ENCODE results near the gene SEMA6B. TPM values are rescaled to one million over a fixed set of nuclear protein-coding genes. Genes with fewer than 3 reads are reported as not detected.
A peak's percentile ranks its signal among the peaks of the same experiment; 100 is the strongest.

SEMA6B gene
- total RNA-seq, 6 donors from 2014 or later, result 3.4 to 33.1 (median 7.6) TPM

DNA sequence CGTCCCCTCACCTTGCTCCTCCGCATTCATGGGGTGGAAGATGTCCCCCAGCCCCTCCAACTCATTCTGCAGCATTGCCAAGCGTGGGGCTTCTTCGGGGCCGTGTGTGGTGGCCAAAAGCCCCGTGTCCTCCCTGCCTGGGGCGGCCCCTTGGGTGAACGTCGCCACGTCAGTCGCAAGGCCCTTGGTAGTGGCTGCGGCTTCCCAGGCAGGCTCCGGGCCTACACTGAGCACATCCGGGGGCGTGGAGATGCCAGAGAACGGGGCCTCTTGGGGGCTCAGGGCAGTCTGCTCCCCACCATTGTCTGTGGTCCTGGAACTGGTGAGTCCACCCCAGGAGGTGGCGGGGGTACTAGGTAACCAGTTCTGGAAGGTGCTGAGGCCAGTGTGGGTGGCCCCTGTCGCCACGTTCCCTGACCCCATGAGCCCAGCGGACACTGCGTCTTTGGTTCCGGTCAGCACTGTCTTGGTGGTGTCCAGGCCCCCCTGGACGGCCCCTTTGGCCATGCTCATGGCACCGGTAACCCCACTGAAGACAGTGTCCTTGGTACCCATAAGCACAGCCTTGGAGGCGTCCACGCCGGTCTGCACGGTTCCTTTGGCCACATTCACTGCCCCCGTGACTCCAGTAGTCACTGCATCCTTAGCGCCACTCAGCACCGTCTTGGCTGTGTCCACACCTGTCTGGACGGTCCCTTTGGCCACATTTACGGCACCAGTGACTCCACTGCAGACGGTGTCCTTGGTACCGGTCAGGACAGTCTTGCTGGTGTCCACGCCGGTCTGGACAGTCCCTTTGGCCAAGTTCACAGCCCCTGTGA is 48.8 kb downstream of the SEMA6B start:
- 88 to 91% methylated on average over 20 to 32 of the region's 37 CpGs for WGBS, 2 donors
- H3K9me3 ChIP-seq, result no peaks in the 10 kb centered on the region
- H3K36me3 ChIP-seq, result peaks cover 0 to 6% (median 2%) of the 10 kb centered on the region in 4 donors
- no peak overlapping the region for H3K4me3 ChIP-seq
- no peaks in the 10 kb centered on the region for H3K27me3 ChIP-seq
- TF ChIP-seq POLR2AphosphoS5 (IDR thresholded peaks at IDR 0.05), result no peak
- TF ChIP-seq EP300 (IDR thresholded peaks at IDR 0.05), result no peak
- TF ChIP-seq, protein P1, sequence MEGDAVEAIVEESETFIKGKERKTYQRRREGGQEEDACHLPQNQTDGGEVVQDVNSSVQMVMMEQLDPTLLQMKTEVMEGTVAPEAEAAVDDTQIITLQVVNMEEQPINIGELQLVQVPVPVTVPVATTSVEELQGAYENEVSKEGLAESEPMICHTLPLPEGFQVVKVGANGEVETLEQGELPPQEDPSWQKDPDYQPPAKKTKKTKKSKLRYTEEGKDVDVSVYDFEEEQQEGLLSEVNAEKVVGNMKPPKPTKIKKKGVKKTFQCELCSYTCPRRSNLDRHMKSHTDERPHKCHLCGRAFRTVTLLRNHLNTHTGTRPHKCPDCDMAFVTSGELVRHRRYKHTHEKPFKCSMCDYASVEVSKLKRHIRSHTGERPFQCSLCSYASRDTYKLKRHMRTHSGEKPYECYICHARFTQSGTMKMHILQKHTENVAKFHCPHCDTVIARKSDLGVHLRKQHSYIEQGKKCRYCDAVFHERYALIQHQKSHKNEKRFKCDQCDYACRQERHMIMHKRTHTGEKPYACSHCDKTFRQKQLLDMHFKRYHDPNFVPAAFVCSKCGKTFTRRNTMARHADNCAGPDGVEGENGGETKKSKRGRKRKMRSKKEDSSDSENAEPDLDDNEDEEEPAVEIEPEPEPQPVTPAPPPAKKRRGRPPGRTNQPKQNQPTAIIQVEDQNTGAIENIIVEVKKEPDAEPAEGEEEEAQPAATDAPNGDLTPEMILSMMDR (IDR thresholded peaks at IDR 0.05), result no peak
- TF ChIP-seq POLR2A (IDR thresholded peaks at IDR 0.05), result no peak
- DNase-seq (peak in 1 of 2 donors; percentile 69), ATAC-seq (ENCODE audit: low FRiP score in 2 of 2) (peak; percentile 15 to 17)
- H3K4me1 ChIP-seq, result no peaks in the 10 kb centered on the region
- H3K27ac ChIP-seq, result no peak overlapping the region

DNA sequence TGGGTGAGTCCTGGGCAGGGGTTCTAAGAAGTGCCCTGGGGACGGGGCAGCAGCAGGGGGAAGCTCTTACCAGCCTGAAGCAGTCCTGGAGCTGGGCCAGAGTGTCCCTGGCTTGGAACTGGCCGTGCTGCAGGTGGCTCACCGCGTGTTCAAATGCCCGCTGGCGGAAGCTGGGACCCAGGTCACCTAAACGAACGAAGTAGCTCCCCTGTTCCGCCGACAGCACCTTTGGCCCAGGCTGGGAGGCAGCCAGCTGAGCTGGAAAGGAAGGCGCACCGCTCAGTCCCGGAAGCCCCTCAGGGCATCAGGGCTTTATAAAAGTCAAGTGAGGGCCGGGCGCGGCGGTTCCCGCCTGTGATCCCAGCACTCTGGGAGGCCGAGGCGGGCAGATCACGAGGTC is 50.8 kb downstream of the SEMA6B start:
- Histone ChIP-seq H3K4me3 (no peak overlapping the region), H3K4me1 (no peaks in the 10 kb centered on the region), H3K9me3 (no peaks in the 10 kb centered on the region), H3K27me3 (no peaks in the 10 kb centered on the region), H3K27ac (no peak overlapping the region), H3K36me3 (peaks cover 0 to 26% (median 9%) of the 10 kb centered on the region in 4 donors)
- TF ChIP-seq, protein P1 (IDR thresholded peaks at IDR 0.05), result no peak
- no peak for TF ChIP-seq POLR2AphosphoS5 (IDR thresholded peaks at IDR 0.05)
- TF ChIP-seq POLR2A (IDR thresholded peaks at IDR 0.05), result no peak
- TF ChIP-seq EP300 (IDR thresholded peaks at IDR 0.05), result no peak
- DNase-seq, result peak in 1 of 2 donors; percentile 66
- ATAC-seq (ENCODE audit: low FRiP score in 2 of 2), result no peak
- whole genome bisulfite sequencing, 2 donors, result 91 to 92% methylated on average over 6 to 14 of the region's 21 CpGs

DNA sequence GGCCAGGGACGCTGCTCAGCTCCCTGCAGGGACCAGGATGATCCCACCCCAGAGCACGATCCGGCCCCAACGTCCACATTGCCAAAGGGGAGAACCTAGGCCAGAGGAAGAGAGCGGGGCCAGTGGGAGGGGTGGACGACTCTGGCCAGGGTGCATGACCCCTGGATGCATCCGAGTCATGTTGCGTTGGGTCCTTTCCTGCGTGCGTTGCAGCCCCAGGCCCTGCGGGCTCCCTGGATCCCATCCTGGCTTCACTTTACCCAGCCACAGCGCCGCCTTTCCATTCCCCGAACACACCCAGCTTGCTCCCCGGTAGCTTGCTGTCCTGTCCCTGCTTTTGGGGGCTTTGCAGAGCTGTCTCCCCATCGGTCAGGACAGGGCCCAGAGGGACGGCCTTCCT is 51.7 kb downstream of the SEMA6B start:
- no peaks in the 10 kb centered on the region for H3K9me3 ChIP-seq
- no peak overlapping the region for H3K4me3 ChIP-seq
- WGBS, 2 donors, result 76 to 88% methylated on average over 16 to 17 of the region's 17 CpGs
- H3K36me3 ChIP-seq, result peaks cover under 1 to 35% (median 17%) of the 10 kb centered on the region in 4 donors
- no peak for DNase-seq
- ATAC-seq (ENCODE audit: low FRiP score in 2 of 2), result no peak
- H3K4me1 ChIP-seq, result no peaks in the 10 kb centered on the region
- H3K27me3 ChIP-seq, result no peaks in the 10 kb centered on the region
- TF ChIP-seq POLR2A (IDR thresholded peaks at IDR 0.05), result no peak
- no peak for TF ChIP-seq EP300 (IDR thresholded peaks at IDR 0.05)
- H3K27ac ChIP-seq, result no peak overlapping the region

DNA sequence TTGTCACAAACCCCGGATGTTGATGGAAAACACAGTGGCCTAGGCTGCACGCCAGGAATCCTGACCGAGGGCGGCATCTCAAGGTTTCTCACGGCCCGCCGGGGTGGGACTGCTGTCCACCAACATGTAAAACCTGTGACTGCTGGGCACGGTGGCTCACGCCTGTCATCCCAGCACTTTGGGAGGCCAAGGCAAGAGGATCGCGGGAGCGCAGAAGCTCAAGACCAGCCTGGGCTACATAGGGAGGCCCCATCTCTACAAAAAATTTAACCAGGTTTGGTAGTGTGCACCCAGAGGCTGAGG is 52.4 kb downstream of the SEMA6B start:
- no peak for TF ChIP-seq POLR2A (IDR thresholded peaks at IDR 0.05)
- no peak for TF ChIP-seq EP300 (IDR thresholded peaks at IDR 0.05)
- TF ChIP-seq POLR2AphosphoS5 (IDR thresholded peaks at IDR 0.05), result no peak
- TF ChIP-seq, protein P1 (IDR thresholded peaks at IDR 0.05), result no peak
- Histone ChIP-seq H3K4me3 (no peak overlapping the region), H3K4me1 (no peaks in the 10 kb centered on the region), H3K9me3 (no peaks in the 10 kb centered on the region), H3K27ac (no peak overlapping the region), H3K27me3 (no peaks in the 10 kb centered on the region), H3K36me3 (peaks cover 2 to 42% (median 24%) of the 10 kb centered on the region in 4 donors)
- ATAC-seq (ENCODE audit: low FRiP score in 2 of 2) (no peak), DNase-seq (no peak)
- 90 to 98% methylated on average over 5 to 12 of the region's 12 CpGs for WGBS, 2 donors

DNA sequence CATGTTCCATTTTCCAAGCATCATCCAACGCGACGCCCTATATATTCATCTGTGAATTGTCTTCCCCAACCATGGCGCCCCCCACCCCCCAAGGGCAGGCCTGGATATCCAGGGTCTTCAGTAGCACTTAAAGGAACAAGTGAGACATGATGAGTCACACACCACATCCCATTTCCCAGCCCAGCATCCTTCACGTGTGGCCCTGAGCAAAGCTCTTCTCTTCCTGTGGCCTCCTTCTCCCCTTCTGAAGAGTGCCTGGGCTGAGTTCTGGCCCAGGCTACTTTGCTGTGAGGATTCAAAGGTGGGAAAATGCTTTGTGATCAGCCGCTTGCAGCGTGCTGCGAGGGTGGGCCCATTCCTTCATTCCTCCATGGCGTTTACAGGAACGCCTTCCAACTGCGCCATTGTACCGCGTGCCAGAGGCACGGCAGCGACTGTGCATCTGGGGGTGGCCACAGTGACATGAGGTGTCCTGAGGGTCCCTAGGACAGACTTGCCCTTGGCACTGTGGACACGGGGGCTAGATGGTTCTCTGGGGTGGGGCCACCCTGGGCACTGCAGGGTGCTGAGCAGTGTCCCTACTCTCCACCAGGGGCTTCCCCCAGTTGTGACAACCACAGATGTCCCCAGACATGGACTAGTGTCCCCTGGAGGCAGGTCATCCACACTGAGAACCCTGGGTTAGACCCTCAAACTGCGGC is 52.9 kb downstream of the SEMA6B start:
- Histone ChIP-seq H3K27ac (no peak overlapping the region), H3K9me3 (no peaks in the 10 kb centered on the region), H3K4me1 (no peaks in the 10 kb centered on the region), H3K36me3 (peaks cover 2 to 47% (median 28%) of the 10 kb centered on the region in 4 donors), H3K4me3 (no peak overlapping the region), H3K27me3 (no peaks in the 10 kb centered on the region)
- DNase-seq (no peak), ATAC-seq (ENCODE audit: low FRiP score in 2 of 2) (no peak)
- WGBS, 2 donors, result 83 to 87% methylated on average over 5 to 16 of the region's 17 CpGs
- TF ChIP-seq, protein P1 (IDR thresholded peaks at IDR 0.05), result no peak
- no peak for TF ChIP-seq POLR2AphosphoS5 (IDR thresholded peaks at IDR 0.05)
- no peak for TF ChIP-seq POLR2A (IDR thresholded peaks at IDR 0.05)
- TF ChIP-seq EP300 (IDR thresholded peaks at IDR 0.05), result no peak
